ENCODE results near the gene TPPP. TPM values are rescaled to one million over a fixed set of nuclear protein-coding genes. Genes with fewer than 3 reads are reported as not detected.

TPPP gene
- total RNA-seq, 1 experiment from 2014 or later = 1.8 TPM

- Mint-ChIP-seq H3K27ac (no peak overlapping the region), H3K4me3 (no peak overlapping the region), H3K9me3 (no peaks in the 10 kb centered on the region), H3K4me1 (no peaks in the 10 kb centered on the region), H3K36me3 (no peaks in the 10 kb centered on the region), H3K27me3 (ENCODE audit: low read depth) (no peaks in the 10 kb centered on the region; the same call in none of the 2 replicates)
- ChIA-PET CTCF (no interaction called here), POLR2A (no interaction called here)
- DNase-seq (ENCODE audit: low spot score) (no peak), ATAC-seq (no peak)
- TF ChIP-seq NFE2L1 (CRISPR knock-in tag; IDR thresholded peaks at IDR 0.05) (no peak), IRF1 (CRISPR knock-in tag; IDR thresholded peaks at IDR 0.05) (no peak), ATF1 (CRISPR knock-in tag; IDR thresholded peaks at IDR 0.05) (no peak), E2F1 (CRISPR knock-in tag; IDR thresholded peaks at IDR 0.05) (no peak), ZNF281 (CRISPR knock-in tag; IDR thresholded peaks at IDR 0.05) (no peak), NR3C1 (CRISPR knock-in tag; conservative IDR thresholded peaks at IDR 0.05; ENCODE audit: low read depth) (no peak), TEAD4 (CRISPR knock-in tag; IDR thresholded peaks at IDR 0.05) (no peak), GABPB1 (CRISPR knock-in tag; IDR thresholded peaks at IDR 0.05) (no peak), SMAD4 (CRISPR knock-in tag; IDR thresholded peaks at IDR 0.05) (no peak), ARID4B (CRISPR knock-in tag; IDR thresholded peaks at IDR 0.05; ENCODE audit: borderline replicate concordance) (no peak), MYBL2 (CRISPR knock-in tag; IDR thresholded peaks at IDR 0.05) (no peak), FOXP1 (CRISPR knock-in tag; IDR thresholded peaks at IDR 0.05; ENCODE audit: borderline replicate concordance) (no peak), ZSCAN18 (CRISPR knock-in tag; IDR thresholded peaks at IDR 0.05) (no peak), ZNF317 (CRISPR knock-in tag; IDR thresholded peaks at IDR 0.05; ENCODE audit: borderline replicate concordance, low read depth) (no peak), ZBTB43 (CRISPR knock-in tag; IDR thresholded peaks at IDR 0.05) (no peak), ESRRA (CRISPR knock-in tag; IDR thresholded peaks at IDR 0.05; ENCODE audit: borderline replicate concordance) (no peak), ZNF532 (CRISPR knock-in tag; IDR thresholded peaks at IDR 0.05; ENCODE audit: borderline replicate concordance) (no peak), ZNF396 (CRISPR knock-in tag; IDR thresholded peaks at IDR 0.05; ENCODE audit: borderline replicate concordance) (no peak), MXD4 (CRISPR knock-in tag; IDR thresholded peaks at IDR 0.05; ENCODE audit: borderline replicate concordance) (no peak), TCF7 (CRISPR knock-in tag; IDR thresholded peaks at IDR 0.05; ENCODE audit: low read depth) (no peak)
Observed at GRCh38 chr5:685262-686171, 7.6 kb downstream of the TPPP start.
